HG03060 (cell line): ENCODE measurements around the gene SPO11.

Experiments
- ATAC-seq: cut with Tn5 transposase; IDR thresholded peaks from one replicate; pipeline ENCODE4 v1.9.1; 2021; ENCODE audit warnings: low read depth, moderate number of reproducible peaks; ENCODE audit not compliant: unreplicated experiment

Gene SPO11

DNA sequence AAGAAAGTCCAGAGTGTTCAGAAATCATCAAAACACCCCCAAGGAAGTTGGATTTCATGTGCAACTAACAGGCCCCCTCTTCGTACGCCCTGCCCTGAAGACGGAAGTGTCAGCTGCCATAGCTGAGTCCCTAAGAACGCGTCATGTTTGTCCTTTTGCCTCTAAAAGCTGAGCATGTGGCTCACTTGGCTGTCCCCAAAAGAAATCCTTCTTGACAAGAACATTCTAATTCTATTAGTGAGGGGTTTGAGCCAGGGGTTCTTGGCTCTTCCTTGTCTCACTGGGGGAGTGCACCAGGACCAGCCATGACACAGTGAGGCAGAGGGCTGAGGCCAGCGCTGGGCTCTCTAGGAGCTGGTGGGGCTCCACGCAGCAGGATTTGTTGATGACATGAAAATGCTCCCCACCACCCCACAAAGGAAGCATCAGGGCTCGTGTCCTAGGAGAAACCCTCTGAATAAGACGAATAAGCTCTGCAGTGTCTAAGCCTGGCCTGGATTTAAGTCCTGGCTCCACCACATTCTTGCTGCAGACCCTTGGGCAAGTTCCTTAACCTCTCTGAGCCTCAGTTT lies 20.0 kb upstream of the SPO11 start:
- ATAC-seq = no peak

DNA sequence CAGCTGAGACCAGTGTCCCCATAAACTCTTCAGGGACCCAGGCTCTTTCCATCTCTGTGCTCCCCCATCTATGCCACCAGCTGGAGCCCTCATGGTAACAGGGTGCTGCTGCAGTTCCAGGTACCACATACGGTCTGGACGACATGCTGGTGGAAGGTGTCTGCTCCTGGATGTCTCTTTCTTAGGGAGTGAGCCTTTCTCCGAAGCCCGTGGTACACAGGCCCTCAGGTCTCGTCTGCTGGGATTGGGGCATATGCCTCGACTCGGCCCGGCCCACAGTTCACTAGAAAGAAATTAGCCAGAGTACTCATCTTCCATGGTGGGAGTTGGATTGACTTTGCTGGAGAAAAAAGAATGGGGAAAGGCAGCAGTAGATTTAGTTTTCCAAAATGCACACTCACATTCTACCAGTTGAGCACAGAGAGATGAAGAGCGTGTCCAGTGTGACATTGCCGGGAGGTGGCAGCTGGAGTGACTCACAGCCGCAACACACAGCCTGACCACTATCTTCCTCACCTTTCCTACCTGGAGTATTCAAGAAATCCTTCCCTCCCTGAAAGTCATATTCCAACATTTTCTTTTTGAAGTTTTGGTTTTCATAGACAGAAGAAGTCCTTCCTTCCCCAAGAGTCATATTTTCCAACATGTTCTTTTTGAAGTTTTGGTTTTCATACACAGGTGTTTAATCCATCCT lies 18.6 kb upstream of the SPO11 start:
- no peak for ATAC-seq

DNA sequence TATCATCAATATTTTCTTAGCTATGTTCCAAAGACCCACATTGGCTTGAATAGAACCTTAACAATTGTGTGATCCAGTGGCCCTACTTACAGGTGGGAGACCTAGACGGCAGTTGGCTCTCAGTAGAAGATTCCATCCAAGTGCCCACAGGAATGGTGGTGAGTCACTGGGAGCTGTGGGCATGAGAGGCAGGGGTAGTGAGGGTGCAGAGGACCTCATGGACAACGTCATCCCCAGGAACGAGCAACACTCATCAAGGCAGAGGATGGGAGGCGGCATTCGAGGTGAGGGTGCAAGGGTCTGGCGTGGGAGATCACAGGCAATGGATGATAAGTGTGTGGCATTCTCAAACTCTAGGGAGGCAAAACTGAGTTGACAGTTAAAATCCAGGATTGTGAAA lies 17.5 kb upstream of the SPO11 start:
- no peak for ATAC-seq

DNA sequence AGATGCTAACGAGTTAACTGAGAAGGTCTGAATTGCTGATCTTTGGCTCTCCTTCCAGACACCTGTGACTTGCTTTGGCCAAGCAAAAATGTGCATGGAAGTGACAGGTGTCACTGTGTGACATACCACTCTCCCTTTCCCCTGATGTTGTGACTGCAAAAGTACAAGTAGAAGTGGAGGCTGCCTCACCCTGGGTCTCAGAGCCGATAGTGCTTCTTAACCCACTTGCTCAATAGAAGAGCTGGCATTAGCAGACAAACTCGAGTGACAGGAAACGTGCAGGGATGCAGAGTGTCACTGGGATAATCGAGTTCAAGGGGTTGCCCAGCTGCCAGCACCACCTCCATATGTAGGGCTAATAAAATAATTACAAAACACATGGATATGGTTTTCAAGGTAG lies 16.4 kb upstream of the SPO11 start:
- ATAC-seq = no peak

DNA sequence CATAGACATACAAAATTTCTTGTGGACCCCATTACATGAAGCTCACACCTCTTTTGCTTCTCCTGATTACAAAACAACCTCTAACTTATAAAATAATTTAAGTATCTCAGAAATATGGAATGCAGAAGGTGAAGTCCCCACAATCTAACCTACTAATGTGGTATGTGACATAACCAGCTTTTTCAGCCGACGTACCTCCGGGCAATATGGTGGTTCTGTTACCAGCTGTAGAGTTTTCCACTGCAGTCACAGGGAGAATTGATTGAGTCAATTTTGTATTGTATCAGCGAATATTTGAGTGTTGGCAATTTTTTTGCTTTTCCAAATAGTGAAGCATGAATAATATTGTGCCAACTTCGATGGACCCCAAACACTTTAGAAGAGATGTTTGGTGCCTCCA lies 15.7 kb upstream of the SPO11 start:
- no peak for ATAC-seq

DNA sequence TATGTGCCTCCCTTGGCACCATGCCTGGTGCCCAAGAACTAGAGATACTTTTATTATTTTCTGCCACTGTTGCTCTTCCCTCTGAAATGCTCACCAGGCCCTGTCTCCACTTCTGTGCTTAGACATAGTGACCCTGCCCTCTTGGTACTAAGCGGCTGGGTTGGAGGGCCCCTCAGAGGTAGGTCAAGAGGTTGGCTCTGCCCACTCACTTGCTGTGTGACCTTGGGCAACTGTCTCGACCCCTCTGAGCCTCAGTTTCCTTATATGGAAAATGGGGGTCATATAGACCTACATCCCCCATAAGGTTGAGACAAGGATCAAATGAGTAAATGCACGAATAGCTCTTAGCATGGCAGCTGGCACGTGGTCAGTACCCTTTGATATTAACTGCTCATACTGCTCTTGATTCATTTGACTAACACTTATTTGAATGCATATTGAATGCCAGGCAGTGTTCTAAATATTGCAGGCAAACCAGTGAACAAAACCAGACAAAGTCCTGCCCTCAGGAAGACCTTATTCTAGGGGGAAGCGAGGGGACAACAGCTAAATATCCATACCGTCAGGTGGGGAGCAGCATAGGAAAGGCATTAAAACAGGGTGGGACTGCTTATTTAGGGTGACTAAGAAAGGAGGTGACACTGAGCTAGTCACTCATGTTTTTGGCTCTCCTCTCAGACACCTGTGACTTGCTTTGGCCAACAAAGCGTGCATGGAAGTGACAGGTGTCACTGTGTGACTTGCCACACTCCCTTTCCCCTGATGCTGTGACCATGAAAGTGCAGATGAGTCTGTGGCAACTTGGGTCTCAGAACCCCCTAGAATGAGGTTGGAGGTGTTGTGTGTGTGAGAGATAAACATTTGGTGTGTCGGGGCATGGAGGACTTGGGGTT lies 14.3 kb upstream of the SPO11 start:
- ATAC-seq = no peak

DNA sequence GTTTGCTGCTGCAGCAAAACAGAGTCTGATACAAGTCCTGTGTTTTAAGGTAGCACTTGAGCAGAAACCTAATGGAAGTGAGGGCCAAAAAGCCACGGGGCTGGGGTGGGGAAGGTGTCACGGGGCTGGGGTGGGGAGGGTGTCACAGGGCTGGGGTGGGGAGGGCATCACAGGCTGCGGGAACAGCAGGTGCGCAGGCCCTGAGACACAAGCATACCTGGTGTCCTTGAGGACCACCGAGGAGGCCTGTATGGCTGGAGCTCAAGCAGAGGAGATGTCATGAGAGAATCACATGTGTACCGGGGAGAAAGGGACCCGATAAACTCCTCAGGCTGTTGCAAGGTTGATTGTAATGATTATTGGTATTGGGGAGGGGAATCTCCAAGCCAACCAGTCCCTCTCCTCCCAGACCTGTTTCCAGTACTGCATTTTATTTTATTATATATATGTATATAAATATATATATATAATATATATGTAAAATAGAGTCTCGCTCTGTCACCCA lies 13.6 kb upstream of the SPO11 start:
- no peak for ATAC-seq

DNA sequence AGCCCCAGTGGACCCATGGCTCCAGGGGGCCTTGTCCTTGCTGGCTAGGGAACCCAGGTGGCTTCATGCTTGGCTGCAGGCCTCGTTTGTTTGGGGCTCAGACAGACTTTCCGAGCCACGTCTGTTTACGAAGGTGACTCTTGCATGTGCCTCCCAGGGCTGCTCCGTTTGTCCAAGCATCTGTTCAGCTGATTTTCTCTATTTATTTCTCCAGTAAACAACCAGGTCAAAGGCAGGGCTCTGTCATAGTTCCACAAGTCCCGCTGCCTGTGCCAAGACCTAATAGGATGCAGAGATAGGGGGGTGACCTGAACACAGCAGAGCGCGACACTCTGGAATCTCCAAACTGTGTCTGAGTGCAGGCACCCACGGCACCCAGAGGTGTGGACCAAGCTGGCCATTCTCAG lies 12.8 kb upstream of the SPO11 start:
- no peak for ATAC-seq

DNA sequence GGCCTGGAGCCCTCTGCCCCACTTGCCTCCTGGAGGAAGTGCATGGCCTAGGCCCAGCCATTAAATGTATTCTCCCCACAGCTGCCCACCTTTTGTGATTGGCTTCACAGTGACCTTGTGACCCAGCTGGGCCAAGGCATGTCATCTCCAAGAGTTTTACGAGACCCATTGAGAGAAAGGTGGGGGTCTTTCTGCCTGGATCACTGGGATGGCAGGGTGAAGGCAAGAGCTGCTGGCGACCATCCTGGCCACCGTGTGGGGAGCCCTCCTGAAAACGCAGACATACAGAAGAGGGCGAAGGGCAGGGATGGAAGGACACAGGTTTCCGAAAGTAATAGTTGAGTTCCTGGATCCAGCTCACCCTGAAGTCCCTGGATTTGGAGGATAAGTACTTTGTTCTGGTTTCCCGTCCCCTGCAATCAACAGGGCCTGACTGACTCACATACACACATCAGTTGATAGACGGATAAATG lies 12.3 kb upstream of the SPO11 start:
- no peak for ATAC-seq

DNA sequence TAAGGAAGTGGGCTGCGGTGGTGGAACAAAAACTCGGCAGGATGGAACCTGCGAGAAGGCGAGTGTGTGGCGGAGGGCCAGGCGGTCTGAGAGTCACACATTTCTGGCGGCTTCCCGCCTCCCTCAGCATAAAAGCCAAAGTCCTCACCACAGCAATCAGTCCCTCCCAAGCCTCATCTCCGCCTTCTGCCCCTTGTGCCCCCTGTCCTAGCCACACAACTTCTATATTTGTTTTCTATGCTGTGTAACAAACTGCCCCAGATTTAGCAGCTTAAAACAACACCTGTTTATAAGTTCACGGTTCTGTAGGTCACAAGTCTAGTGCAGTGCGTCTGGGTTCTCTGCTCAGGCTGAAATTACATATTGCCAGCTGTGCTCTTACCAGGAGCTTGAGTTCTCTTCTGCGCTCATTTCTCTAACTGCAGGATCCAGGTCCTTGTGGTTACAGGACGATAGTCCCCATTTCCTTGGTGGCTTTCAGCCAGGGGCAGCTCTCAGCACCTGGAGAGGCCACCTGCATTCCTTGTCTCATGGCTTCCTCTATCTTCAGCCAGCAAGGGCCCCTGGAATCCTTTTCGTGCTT lies 11.7 kb upstream of the SPO11 start:
- ATAC-seq = no peak

DNA sequence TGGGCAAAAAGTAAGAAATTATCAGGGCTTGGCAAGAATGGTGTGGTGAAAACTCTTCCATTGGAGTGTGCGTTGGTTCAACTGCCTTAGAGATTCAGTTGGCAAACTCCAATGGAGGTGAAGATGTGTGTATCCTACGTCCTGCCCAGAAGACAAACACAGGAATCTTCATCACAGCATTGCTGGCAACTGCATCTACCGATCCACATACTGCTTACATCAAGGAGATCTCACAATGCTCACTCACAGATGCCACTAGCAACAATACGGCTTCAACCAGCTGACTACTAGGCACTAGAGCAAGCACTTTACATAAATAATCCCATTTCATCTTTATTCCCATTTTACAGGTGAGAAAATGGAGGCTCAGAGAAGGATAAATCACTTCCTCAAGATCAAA lies 10.0 kb upstream of the SPO11 start:
- no peak for ATAC-seq

DNA sequence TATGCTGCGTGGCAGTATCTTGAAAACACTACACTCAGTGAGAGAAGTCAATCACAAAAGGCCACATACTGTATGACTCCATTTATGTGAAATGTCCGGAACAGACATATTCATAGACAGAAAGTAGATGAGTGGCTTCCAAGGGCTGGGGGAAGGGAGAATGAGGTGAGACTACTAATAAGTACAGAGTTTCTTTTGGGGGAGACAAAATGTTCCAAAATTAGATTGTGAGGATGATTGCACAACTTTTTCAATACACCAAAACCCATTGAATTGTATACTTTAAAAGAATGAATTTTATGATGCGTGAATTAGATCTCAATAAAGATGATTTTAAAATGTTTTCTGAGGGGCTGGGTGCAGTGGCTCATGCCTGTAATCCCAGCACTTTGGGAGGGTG lies 9.2 kb upstream of the SPO11 start:
- ATAC-seq = no peak

DNA sequence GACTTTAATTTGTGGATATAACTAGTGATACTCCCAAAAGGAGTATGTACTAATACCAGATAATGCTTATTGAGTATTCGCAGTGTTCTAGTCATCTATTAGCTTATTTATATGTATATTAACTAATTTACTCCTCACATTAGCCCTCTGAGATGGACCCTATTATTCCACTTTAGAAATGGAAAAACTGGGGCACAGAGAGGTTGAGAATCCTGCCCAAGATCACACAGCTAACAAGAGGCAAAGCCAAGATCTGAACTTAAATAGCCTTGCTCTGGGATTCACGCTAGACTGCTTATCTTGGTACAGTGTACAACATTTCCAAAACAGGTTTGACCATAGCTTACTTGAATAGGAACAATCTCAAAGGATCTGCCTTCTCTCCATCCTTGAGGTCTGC lies 8.5 kb upstream of the SPO11 start:
- ATAC-seq = no peak

DNA sequence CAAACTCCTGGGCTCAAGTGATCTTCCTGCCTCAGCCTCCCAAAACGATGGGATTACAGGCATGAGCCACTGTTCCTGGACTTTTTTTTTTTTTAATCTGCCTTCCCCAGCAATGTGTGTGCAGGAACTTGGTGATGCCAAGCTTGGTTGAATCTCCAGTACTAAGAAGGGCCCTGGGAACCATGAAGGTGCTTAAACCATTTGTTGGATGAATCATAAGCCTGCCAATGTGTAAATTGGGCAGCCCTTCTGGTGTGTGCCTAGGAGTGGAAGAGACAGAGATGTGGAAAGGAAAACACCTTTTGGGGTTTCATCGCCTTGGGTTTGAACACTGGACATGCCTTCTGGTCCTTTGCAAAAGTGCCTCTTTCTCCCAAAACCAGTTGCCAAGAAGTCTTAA lies 7.1 kb upstream of the SPO11 start:
- ATAC-seq = no peak

DNA sequence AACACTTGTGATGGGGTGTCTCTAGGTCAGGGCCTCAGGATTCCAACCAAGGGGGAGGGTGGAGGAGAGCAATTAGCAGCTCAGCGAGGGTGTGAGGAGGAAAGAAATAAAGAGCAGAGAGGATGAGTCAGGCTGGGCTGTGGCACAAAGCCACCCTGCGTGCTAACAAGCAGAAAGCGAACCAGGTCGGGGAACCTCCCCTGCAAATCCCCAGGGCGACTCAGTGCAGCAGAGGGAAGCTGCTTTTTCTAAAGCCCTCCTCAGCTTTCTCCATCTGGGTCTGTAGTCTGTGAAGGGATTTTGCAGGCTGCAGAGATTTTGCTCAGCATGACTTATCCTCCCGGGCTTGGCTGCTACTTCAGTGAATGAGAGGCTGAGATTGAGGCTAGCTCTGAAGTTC lies 6.6 kb upstream of the SPO11 start:
- ATAC-seq = no peak

DNA sequence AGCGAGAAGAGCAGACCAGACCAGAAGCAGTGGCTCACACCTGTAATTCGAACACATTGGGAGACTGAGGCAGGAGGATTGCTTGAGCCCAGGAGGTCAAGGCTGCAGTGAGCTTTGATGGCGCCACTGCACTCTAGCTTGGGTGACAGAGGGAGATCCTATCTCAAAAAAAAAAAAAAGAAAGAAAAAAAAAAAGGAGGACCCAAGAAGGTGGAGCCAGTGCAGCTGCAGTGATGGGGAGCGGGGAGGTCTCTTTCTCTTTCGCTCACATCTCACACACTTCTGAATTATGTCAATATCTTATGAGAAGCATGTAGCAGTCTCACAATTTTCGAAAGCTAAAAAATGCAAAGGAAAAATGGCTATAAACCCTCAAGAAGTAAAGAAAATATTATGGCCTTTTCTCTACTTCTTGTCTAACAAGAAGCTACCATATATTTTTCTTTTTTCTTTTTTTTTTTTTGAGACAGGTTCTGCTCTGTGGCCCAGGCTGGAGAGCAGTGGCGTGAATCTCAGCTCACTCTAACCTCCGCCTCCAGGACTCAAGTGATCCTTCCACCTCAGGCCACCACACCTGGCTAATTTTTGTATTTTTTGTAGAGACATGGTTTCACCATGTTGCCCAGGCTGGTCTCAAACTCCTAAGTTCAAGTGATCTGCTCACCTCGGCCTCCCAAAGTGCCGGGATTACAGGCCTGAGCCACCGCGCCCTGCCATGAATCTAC lies 3.8 kb upstream of the SPO11 start:
- no peak for ATAC-seq

DNA sequence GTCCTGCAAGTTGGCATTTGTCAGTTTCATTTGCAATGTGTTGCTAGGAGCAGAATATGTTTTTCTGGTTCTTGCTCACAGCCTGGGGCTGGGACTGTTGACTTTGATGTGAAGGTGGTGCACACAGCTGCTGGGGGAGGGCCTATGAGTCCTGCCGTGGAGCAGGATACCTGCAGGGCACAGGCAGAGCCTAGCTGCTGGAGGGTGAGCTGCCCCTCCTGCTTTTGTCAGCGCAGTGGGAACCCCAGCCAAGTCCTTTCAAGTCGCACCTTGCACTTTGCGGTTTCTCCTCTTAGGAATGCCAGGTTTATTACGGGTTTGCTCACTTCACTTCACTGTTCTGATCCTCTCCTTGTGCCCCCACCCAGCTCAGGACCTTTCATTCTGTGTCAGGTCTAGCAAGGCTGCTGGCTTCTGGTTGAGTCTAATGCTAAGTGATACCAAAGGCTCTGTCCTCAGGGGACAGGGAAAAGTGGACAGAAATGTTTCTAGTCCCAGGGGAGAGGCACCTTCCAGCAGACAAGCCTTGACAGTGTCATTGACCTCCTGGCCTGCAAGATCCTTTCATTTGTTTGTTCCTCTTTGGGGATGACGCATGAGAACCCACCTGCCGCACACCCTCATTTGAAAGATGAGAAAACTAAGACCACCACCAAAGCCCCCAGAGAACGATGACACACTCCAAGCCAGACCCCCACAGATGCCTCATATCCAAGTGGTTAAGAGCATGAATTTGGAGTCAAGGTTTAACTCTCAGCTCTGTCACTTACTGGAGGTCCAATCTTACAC lies 2.7 kb upstream of the SPO11 start:
- no peak for ATAC-seq

DNA sequence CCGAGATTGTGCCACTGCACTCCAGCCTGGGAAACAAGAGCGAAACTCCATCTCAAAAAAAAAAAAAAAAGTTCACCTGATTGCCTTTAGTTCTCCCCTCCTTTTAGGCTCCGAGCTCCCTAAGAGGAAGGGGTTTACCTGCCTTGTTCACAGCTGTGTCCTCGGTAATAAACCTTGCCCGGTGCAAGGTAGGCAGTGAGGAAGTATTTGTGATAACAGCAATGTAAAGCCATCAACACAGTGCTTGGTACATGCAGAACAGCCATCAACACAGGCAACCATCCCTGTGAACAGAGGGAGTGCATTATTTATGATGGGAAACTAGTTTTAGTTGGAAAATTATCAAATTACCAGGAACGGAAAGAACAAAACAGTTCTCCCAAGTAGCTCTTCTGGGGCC lies 1.8 kb upstream of the SPO11 start:
- ATAC-seq = no peak

DNA sequence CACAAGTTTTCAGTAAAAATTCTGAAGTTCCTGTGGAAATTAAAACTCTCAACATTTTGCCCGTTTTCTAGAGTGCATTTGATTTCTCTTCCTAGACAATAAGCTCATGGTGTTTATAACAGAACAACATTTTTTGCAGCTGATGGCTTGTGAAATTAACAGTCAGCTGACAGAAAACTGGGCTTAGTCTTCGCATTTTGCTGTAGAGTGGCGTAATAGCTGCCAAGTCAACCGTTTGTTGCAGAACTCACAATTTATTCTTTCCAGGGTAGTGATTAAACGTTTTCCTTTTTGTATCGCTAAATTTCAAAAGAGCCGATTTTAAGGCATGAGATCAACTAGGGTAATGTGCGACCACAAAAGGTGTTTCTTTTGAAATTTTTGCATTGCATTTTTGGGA lies 1.4 kb downstream of the SPO11 start:
- no peak for ATAC-seq
